ENCODE measurements around the gene SLAIN2. TPM values are rescaled to one million over a fixed set of nuclear protein-coding genes. Genes with fewer than 3 reads are reported as not detected.

The SLAIN2 gene
- total RNA-seq, 1 donor from 2014 or later: 32.2 TPM

DNA sequence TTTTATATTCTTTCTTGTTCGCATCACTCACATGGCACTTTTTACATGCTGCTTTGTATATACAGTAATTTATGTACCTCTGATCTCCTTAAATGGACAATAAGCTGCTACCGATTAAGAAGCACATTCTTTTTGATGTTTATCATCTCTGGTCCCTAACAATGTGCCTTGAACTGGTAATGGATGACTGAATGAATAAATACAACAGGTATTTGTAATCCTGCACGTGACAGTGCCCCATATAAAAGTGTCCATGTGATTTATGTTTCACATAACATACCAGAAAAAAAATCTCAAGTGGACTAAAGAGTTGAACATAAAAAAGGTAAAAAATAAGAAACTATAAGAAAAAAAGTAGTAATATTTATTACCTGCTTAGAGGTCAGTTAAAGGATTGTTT, 7.7 kb upstream of the SLAIN2 start:
- ATAC-seq (no peak), DNase-seq (ENCODE audit: low spot score) (no peak)

DNA sequence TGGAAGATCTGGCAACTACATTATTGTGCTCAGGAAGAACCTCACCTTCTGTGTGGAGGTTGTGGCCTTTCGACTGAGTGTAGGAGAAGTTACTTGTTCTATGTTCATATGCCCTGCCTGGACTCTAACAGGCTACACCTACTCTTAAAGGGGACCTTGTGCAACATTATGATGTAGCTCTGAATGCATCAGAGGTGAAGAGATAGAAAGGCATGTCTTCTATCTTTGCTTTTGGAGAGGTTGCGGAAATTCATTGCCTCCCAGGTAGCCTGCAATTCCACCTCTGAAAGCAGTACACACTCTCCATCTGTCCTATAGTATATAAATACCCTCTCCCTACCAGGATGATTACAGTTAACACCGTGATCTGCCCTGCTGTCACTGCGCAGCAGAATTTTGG, 7.1 kb upstream of the SLAIN2 start:
- no peak for DNase-seq (ENCODE audit: low spot score)
- no peak for ATAC-seq

DNA sequence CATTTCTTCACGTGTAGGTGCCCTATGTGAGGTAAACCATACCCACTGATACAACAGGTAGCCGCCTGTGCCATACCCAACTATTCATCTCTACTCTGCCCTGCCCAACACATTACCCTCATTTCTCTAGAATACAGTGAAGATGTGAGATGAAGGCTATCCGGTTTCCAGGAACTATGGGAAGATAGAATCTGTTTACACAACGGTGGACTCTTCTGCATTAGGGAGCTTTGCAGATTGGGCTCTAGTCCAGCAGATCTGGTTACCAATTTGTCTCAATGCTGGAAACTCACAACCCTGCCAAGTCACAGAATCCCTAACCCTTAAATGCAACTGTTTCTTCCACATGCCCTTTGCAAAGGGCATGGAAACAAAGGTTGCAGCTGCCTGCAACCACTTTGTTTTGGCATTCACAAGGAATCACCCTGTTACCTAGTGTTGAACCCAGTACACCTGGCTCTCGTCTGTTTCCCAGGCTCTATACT, 6.4 kb upstream of the SLAIN2 start:
- ATAC-seq (peak; percentile 28), DNase-seq (ENCODE audit: low spot score) (no peak)

DNA sequence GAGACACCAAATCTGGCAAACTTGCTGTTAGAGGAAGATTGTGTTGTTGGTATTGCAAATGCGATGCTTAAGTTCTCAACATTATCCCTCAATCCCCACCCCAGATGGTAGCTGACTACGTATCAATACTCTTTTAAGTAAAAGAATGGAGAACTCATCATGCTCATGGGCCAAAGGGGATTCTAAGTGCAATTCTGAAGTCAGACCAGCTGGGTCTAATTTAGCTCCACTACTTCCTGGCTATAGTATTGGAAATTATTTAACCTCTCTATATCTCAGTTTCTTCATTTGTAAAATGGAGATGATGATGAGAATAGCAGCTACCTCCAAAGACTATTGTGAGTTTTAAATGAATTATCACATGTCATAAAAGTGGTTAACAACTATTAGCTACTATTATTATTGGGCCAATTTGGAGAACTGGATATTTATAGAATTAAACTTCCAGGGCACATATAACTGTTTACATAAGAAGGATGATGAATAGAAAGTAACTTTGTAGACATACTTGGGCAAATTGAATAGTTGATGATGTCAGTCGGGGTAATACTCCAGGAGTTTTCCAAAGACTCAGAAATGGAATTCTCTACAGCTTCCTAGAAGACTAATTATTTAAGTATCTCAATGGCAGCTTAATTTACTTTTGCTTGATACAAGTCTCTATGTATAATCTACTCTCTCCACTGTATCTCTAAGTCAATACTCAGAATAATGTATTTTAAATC, 5.0 kb upstream of the SLAIN2 start:
- ATAC-seq (no peak), DNase-seq (ENCODE audit: low spot score) (no peak)

DNA sequence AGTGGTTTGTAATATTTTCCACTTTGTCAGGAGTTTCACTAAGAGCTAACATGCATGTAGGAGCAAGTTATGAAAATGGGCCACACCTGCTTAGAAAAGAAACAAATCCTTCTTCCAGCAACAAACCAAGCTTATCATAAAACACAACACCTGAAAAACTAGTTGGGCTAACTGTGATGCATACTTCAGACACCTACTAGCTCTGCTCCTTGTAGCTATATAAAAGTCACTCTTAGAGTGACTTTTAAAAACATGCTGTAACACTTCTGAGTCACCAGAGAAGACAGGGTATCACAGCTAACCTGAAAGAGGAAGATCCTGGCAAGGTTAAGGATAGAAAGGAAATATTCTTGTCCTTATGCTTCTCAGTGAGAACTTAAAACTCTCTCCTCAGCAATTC, 3.6 kb upstream of the SLAIN2 start:
- DNase-seq (ENCODE audit: low spot score) (no peak), ATAC-seq (no peak)

DNA sequence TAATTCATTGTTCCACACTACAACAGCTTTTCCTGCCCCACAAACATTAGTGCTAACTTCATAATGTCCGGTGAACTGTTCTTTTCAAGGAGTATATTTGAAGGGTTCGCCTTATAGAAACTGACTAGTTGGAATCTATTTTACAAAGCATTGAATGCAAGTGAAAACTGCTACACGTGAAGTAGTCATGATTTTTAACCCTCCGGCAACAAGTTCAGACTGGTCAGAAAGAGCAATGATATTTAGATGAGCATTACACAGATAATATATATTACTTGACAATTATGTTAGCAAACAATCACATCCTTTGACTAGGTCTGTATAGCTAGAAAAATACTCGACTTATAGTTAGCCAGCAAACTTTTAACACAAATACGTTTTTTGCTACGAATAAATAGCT, 1.7 kb upstream of the SLAIN2 start:
- no peak for DNase-seq (ENCODE audit: low spot score)

DNA sequence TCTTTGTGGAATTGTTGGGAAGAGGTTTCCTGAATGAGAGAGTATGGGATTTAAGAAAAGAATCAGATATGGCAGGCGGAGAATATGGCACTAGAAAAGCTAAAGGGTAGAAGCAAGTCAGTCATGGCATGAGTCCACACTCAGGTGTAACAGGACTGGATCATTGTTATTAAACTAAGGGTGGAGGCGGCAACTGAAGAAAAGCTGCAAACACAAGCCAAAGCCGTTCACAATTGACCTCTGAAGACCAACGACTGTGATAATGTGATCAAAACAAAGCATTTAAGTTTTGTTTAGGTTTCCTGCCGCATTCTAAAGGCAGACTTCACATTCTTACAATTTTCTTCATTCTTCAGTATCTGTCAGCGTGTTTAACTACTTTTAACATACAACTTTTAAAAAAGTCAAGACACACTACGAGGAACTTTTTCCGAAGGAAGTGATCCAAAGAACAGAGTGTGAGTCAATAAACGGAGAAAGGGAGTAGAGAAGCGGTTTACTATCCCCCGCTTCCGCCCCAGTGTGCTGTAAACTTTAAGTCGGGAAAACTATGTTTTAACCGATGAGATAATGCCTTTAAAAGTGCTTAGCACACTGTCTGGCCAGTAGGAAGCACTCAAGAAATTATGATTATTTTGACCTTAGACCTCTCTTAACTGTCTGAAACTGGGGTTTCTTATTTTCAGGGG, 909 bp upstream of the SLAIN2 start:
- DNase-seq (ENCODE audit: low spot score): no peak
- peak; percentile 4 for ATAC-seq

More for the DNA sequence above, 1.7 kb upstream of the SLAIN2 start:
- no peak for ATAC-seq

DNA sequence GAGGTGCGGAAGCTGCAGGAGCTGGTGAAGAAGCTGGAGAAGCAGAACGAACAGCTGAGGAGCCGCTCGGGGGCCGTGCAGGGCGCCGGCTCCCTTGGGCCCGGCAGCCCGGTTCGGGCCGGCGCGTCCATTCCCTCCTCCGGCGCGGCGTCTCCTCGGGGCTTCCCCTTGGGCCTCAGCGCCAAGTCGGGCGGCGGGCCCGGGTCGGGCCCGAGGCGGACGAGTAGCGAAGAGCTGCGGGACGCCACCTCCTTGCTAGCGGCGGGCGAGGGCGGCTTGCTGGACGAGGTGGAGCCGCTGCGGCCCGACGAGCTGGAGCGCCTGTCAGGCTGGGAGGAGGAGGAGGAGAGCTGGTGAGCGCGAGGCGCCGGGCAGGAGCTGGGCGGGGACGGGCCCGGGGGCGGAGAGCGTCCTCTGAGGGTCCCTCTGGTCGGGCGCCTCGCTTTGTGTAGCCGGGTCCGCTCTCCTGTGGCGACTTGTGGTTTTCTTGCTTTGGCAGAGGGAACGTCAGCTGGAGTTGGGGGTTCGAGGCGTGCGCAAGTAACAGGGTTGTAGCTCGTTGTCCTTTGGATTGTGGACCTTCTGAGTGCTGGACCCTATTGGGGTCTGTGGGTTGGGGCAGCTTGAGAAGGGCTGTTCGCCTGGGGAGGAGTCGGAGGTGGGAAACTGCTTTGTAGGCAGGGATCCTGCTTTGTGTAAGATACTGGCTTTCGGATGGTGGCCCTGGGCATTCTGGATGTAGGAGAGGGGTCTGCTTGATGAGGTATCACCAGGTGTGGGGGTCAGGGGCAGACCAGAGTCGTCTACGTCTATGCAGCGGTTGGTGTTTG, 662 bp downstream of the SLAIN2 start:
- ATAC-seq (peak; percentile 42), DNase-seq (ENCODE audit: low spot score) (peak; percentile 69)

DNA sequence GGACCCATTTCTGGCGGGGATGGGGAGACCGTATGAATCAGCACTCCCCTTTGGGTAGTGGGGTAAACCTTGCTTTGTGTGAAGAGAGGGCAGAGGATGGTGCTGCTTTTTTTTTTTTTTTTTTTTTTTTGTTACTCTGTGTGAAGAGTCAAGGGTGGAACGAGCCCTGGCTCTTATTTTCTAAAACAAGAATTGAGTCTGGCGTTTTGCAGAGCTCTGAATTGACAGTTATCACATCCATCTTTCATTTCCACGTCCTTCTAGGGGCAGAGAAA, 1.2 kb downstream of the SLAIN2 start:
- DNase-seq (ENCODE audit: low spot score): no peak

DNA sequence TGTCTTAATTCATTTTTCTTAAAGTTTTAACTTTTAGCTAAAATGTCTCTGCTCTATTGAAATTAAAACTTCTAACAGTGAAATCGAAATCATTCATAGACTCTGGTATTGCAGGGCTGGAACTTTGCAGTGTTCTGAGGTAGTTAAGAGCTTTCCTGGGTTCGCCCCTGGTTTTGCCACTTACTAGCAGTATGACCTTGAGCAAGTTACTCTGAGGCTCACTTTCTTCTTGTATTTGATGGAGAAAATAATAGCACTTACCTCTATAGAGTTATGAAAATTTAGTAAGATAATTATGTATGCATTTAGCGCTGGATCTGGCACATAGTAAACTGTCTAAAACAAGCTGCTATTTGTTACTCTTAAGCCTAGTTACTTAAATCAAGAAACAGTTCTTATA, 1.7 kb downstream of the SLAIN2 start:
- DNase-seq (ENCODE audit: low spot score) (no peak), ATAC-seq (no peak)

More for the DNA sequence above, 1.2 kb downstream of the SLAIN2 start:
- ATAC-seq: no peak

DNA sequence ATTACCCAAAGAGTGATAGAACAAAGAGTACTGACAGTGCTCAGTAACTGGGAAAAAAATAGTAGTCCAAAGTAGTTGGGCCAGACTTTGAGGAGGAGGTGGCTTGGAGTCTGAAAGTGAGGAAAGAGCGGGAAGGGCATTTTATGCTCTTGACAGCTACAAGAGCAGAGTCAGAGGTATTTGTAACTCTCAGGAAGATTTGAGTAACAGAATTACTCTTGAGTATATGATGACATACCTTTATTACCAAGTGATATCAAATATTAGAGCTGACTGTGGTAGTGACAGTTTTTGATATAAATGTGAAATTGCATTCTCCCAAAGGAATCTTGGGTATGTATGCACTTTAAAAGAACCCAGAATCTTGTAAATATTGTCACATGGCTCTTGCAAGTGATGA, 2.2 kb downstream of the SLAIN2 start:
- DNase-seq (ENCODE audit: low spot score) (no peak), ATAC-seq (no peak)

DNA sequence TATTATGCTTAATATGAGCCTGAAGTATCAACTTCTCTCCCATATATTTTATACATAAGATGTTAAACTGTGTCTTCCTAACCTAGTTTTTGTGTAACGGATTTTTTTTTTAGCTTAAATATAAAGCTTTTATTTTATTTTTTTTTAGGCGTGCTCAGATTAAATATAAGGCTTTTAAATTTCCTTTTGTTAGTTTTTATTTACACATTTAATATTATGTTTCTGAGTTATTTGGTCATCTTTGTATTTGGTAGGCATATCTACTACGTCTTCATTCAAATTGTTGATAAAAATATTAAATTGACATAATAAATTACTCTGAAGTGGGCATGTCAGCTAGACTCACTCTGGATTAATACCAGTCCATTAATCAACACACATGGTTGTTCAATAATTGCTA, 4.2 kb downstream of the SLAIN2 start:
- DNase-seq (ENCODE audit: low spot score): no peak
- ATAC-seq: no peak

DNA sequence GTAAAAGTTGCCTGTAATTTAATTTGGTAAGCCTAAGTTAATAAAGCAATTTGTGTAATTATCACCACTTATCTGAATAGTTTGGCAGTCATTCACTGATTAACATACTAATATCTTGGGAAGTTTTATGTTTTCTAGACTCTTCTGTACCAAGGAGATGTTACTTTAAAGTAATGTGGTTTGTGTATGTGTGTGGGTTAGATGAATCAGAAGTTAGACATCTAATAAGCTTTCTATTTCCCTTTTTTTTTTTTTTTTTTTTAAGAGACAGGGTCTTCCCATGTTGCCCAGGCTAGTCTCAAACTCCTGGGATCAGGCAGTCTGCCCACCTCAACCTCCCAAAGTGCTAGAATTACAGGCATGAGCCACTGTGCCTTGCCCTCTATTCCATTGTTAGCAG, 5.3 kb downstream of the SLAIN2 start:
- no peak for ATAC-seq

DNA sequence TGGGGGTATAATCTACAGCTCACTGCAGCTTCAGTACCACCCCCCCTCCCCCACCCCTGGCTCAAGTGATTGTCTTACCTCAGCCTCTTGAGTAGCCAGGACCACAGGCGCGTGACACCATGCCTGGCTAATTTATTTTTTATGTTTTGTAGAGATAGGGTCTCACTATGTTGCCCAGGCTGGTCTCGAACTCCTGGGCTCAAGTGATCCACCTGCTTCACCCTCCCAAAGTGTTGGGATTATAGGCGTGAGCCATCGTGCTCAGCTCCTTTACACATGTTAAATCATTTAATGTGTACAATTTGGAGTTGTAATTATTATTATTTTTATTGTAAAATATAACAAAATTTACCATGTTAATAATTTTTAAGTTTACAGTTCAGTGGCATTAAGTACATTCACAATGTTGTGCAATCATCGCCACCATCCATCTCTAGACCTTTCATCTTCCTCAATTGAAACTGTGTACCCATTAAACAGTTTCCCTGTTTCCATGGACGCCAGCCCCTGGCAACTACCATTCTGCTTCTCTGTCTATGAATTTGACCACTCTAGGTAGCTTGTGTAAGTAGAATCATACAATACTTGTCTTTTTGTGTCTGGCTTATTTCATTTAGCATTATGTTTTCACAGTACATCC, 6.1 kb downstream of the SLAIN2 start:
- ATAC-seq (no peak), DNase-seq (ENCODE audit: low spot score) (no peak)

More for the DNA sequence above, 5.3 kb downstream of the SLAIN2 start:
- no peak for DNase-seq (ENCODE audit: low spot score)

DNA sequence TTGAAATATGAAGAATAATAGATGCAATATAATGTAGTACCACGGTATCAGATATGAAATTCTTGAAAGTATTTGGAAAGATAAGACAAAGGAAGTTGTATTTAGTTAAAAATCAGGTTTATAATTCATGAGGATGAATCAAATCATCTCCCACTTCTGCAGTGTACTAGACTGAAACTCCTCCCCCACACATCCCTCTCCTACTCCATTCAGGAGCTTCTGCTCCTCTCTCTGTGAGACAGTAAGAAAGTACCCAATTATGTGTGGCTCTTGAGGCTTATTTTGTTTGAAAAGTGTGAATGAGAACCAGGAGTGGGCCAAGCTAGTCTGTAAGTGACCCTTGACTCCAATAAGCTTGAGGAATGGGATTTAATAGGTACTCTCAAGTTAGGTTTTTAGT, 9.5 kb downstream of the SLAIN2 start:
- ATAC-seq (no peak), DNase-seq (ENCODE audit: low spot score) (no peak)

DNA sequence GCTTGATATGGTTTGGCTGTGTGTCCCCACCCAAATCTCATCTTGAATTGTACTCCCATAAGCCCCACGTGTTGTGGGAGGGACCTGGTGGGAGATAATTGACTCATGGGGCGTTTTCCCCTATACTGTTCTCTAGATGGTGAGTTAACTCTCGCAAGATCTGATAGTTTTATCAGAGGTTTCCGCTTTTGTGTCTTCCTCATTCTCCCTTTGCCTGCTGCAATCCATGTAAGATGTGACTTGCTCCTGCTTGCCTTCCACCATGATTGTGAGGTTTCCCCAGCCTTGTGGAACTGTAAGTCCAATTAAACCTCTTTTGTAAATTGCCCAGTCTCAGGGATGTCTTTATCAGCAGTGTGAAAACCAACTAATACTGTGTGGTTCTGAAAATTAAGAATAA, 11.5 kb downstream of the SLAIN2 start:
- DNase-seq (ENCODE audit: low spot score) (no peak), ATAC-seq (no peak)

DNA sequence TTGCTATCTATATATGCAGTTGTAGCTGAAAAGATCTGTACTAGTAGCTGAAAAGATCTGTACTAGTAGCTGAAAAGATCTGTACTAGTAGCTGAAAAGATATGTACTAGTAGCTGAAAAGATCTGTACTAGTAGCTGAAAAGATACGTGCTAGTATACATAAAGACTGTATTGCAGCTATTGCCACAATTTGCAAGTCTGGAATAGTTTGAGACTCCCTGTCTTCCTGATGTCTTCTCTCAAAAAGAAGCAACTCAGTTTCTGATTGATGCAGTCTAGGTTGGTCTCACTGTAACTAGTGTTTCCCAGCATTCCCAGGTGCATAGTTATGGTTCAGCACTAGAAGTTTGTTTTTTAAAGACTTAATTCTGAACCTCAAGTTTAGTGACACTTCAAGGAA, 15.0 kb downstream of the SLAIN2 start:
- DNase-seq (ENCODE audit: low spot score): no peak
- ATAC-seq: peak; percentile 21

DNA sequence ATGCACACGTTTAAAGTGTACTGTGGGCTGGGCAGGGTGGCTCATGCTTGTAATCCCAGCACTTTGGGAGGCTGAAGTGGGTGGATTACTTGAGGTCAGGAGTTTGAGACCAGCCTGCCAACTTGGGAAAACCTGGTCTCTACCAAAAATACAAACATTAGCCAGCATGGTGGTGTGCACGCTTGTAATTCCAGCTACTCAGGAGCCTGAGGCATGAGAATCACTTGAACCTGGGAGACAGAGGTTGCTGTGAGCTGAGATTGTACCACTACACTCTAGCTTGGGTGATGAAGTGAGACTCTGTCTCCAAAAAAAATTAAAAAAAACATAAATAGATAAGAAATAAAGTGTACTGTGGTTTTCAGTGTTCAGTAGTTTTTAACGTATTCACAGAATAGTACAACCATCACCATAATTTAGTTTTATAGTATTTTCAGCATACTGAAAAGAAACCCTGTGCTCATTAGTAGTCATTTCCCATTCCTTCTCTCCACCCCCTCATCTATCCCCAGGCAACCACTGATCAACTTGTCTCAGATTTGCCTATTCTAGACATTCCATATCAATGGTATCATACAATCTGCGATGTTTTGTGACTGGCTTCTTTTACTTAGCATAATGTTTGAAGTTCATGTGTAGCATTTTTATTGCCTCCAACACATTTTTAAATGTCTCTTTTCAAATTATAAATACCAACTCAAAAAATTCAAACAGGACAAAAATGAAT, 19.1 kb downstream of the SLAIN2 start:
- DNase-seq (ENCODE audit: low spot score) (no peak), ATAC-seq (no peak)

DNA sequence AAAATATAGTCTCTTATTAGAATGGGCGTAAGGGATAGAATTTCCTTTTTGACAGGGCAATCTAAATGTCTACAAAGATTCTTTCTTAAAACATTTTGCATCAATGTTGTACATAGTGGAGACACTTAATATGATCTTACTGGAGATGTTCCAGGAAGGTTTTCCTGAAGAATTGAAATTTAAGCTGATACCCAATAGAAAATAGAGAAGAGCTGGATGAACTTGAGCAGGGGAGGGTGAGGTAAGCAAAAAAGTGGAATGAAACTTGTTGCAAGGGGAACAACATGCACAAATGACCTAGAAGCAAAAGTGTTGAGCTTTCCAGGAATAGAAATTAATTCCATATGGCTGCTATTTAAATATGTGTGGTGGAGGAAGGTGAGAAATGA, 19.7 kb downstream of the SLAIN2 start:
- ATAC-seq: no peak
- no peak for DNase-seq (ENCODE audit: low spot score)

DNA sequence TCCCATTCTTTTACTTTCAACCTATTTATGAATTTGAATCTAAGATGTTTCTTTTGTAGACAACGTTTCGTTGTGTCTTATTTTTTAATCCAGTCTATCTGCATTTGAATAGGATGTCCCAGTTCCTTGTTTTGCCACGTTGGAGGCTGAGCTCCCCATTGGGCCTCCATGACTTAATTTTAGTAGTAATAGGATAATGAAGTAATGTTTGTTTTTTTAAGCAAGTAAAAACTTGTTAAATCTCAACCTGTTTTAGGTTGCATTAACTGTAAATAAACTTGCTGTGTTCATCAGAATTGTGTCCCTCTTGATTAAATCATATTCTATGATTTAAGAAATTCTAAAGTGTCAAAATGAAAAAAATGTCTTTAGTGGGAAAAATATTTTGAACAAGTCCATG, 25.3 kb downstream of the SLAIN2 start:
- ATAC-seq (no peak), DNase-seq (ENCODE audit: low spot score) (no peak)

DNA sequence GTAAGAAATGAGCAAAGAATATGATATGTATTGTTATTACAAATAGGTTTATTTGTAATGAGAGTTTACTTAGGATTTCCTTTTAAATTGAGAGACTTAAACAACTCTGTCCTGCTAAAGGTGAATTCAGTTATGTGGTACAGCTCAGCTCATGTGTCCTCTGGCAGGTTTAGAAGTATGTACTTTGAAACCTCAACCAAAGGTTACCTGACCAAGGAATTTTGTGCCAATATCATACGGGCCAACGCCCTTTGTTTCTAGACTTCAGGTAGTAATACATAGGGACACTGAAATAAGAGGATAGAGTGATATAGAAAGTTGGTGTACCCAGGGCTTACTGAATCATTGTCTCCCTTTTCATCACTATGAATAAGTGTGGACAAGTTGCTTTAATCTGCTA, 25.7 kb downstream of the SLAIN2 start:
- peak; percentile 97 for ATAC-seq
- DNase-seq (ENCODE audit: low spot score): no peak

All from left lobe of liver (tissue), 2 donors.